Mucosa of rectum (tissue), 2 donors: ENCODE results near the gene SEC22B.
A peak's percentile ranks its signal among the peaks of the same experiment; 100 is the strongest.
"Not testable (repeated sequence)": the region's sequence is repeated elsewhere in the genome, so short reads cannot be mapped to it uniquely, and the experiment has no call there.

Source experiments
- H3K27ac ChIP-seq, 2 donors: one replicate each; pipeline ENCODE4 v1.7.0; 2013; ENCODE audit warnings: inconsistent platforms in 2 of 2, low read depth in 2 of 2, low read length in 2 of 2
- H3K27me3 ChIP-seq, 2 donors: one replicate each; pipeline ENCODE4 v1.7.0; 2013; ENCODE audit warnings: low read length in 2 of 2; ENCODE audit not compliant: control insufficient read depth in 2 of 2, insufficient read depth in 2 of 2
- H3K36me3 ChIP-seq, 2 donors: one replicate each; pipeline ENCODE4 v1.7.0; 2013; ENCODE audit warnings: low read length in 2 of 2; ENCODE audit not compliant: control insufficient read depth in 2 of 2, insufficient read depth in 2 of 2
- H3K4me1 ChIP-seq, 2 donors: one replicate each; pipeline ENCODE4 v1.7.0; 2013; ENCODE audit warnings: low read length in 2 of 2, mild to moderate bottlenecking in 1 of 2; ENCODE audit not compliant: control insufficient read depth in 2 of 2, insufficient read depth in 2 of 2
- H3K4me3 ChIP-seq, 2 donors: one replicate each; pipeline ENCODE4 v1.7.0; 2013; ENCODE audit warnings: low read length in 2 of 2
- H3K9ac ChIP-seq, 2 donors: one replicate each; pipeline ENCODE4 v1.7.0; 2013; ENCODE audit warnings: low read length in 2 of 2, low read depth in 1 of 2, mild to moderate bottlenecking in 1 of 2
- H3K9me3 ChIP-seq, 2 donors: one replicate each; pipeline ENCODE4 v1.7.0; 2013; ENCODE audit warnings: low read length in 2 of 2; ENCODE audit not compliant: control insufficient read depth in 2 of 2
- donor health status: healthy.
- donor health status: Normal muscosa, but diverticular disease.

The SEC22B gene

GRCh38 chr1:120176092-120176855 lies at the start of gene SEC22B:
Gene SEC22B, minus strand, starts transcription at chr1:120176520. Its CDS starts 139 bp downstream, at chr1:120176381.
- H3K36me3 ChIP-seq: no peaks in the 10 kb centered on the region
- H3K27ac ChIP-seq: peak within 1 kb of the TSS; percentile 94 to 95
- H3K9me3 ChIP-seq: no peaks in the 10 kb centered on the region
- H3K4me3 ChIP-seq: peak within 1 kb of the TSS; percentile 98 to 100
- H3K9ac ChIP-seq: peak within 1 kb of the TSS; percentile 82 to 96
- peaks cover 0 to 3% of the 10 kb centered on the region in 2 donors for H3K4me1 ChIP-seq
- H3K27me3 ChIP-seq: no peaks in the 10 kb centered on the region

GRCh38 chr1:120217933-120218332 lies 41.6 kb upstream of the SEC22B start:
- not testable (repeated sequence) for H3K4me1 ChIP-seq, H3K4me3 ChIP-seq, H3K9me3 ChIP-seq, H3K27me3 ChIP-seq, H3K9ac ChIP-seq, H3K27ac ChIP-seq, H3K36me3 ChIP-seq

- not testable (repeated sequence) for H3K9ac ChIP-seq, H3K36me3 ChIP-seq, H3K27ac ChIP-seq, H3K4me1 ChIP-seq, H3K27me3 ChIP-seq, H3K4me3 ChIP-seq, H3K9me3 ChIP-seq
Observed at GRCh38 chr1:120217175-120217929, 41.0 kb upstream of the SEC22B start.

GRCh38 chr1:120213606-120214005 lies 37.3 kb upstream of the SEC22B start:
- H3K9me3 ChIP-seq, H3K27me3 ChIP-seq, H3K4me3 ChIP-seq, H3K27ac ChIP-seq, H3K36me3 ChIP-seq, H3K4me1 ChIP-seq, H3K9ac ChIP-seq: not testable (repeated sequence)

- H3K36me3 ChIP-seq, H3K9me3 ChIP-seq, H3K9ac ChIP-seq, H3K4me3 ChIP-seq, H3K4me1 ChIP-seq, H3K27me3 ChIP-seq, H3K27ac ChIP-seq: not testable (repeated sequence)
Observed at GRCh38 chr1:120210754-120211153, 34.4 kb upstream of the SEC22B start.

GRCh38 chr1:120196863-120197775 lies 20.8 kb upstream of the SEC22B start:
- H3K9me3 ChIP-seq, H3K9ac ChIP-seq, H3K36me3 ChIP-seq, H3K4me1 ChIP-seq, H3K4me3 ChIP-seq, H3K27ac ChIP-seq, H3K27me3 ChIP-seq: not testable (repeated sequence)

GRCh38 chr1:120188626-120189025 lies 12.3 kb upstream of the SEC22B start:
- H3K27me3 ChIP-seq, H3K36me3 ChIP-seq, H3K27ac ChIP-seq, H3K9me3 ChIP-seq, H3K4me3 ChIP-seq, H3K4me1 ChIP-seq, H3K9ac ChIP-seq: not testable (repeated sequence)

GRCh38 chr1:120182176-120182707 lies 5.9 kb upstream of the SEC22B start:
- not testable (repeated sequence) for H3K4me1 ChIP-seq, H3K36me3 ChIP-seq, H3K27me3 ChIP-seq, H3K9ac ChIP-seq, H3K27ac ChIP-seq, H3K9me3 ChIP-seq, H3K4me3 ChIP-seq

GRCh38 chr1:120179811-120180690 lies 3.7 kb upstream of the SEC22B start:
- H3K36me3 ChIP-seq, H3K4me3 ChIP-seq, H3K9me3 ChIP-seq, H3K4me1 ChIP-seq, H3K27me3 ChIP-seq, H3K9ac ChIP-seq: not testable (repeated sequence)
- H3K27ac ChIP-seq: peak overlapping the region in 1 of 2 donors; percentile 7
